ENCODE data around the gene PAPPA. TPM values are rescaled to one million over a fixed set of nuclear protein-coding genes. Genes with fewer than 3 reads are reported as not detected.

PAPPA gene
- total RNA-seq, 1 donor from 2014 or later = not detected

GRCh38 chr9:116152941-116153764 lies 438 bp upstream of the PAPPA start:
- intact Hi-C loops (cut with micrococcal nuclease) = no loop called here

GRCh38 chr9:116154334-116154975 lies 864 bp downstream of the PAPPA start:
- intact Hi-C loops (cut with micrococcal nuclease) = no loop called here

- intact Hi-C loops (cut with micrococcal nuclease) = no loop called here
These were observed 1.5 kb downstream of the PAPPA start for GRCh38 chr9:116154976-116155697.

GRCh38 chr9:116155698-116156039 lies 2.1 kb downstream of the PAPPA start:
- intact Hi-C loops (cut with micrococcal nuclease) = no loop called here

- intact Hi-C loops (cut with micrococcal nuclease) = no loop called here
These were observed 3.2 kb downstream of the PAPPA start for GRCh38 chr9:116156621-116157314.

GRCh38 chr9:116157436-116158138 lies 4.0 kb downstream of the PAPPA start:
- intact Hi-C loops (cut with micrococcal nuclease) = no loop called here

GRCh38 chr9:116160676-116161571 lies 7.3 kb downstream of the PAPPA start:
- intact Hi-C loops (cut with micrococcal nuclease) = loop anchor here (10.0 kb wide), 1 partner anchor 566 kb away; no protein-coding TSS in a partner anchor

- intact Hi-C loops (cut with micrococcal nuclease) = loop anchor here (10.0 kb wide), 1 partner anchor 568 kb away; no protein-coding TSS in a partner anchor
These were observed 8.7 kb downstream of the PAPPA start for GRCh38 chr9:116162241-116162781.

GRCh38 chr9:116163293-116164055 lies 9.9 kb downstream of the PAPPA start:
- intact Hi-C loops (cut with micrococcal nuclease) = loop anchor here (10.0 kb wide), 1 partner anchor 569 kb away; no protein-coding TSS in a partner anchor

GRCh38 chr9:116165912-116166311 lies 12.3 kb downstream of the PAPPA start:
- intact Hi-C loops (cut with micrococcal nuclease) = loop anchor here (10.0 kb wide), 1 partner anchor 571 kb away; no protein-coding TSS in a partner anchor

- intact Hi-C loops (cut with micrococcal nuclease) = loop anchor here (10.0 kb wide), 1 partner anchor 572 kb away; no protein-coding TSS in a partner anchor
These were observed 13.1 kb downstream of the PAPPA start for GRCh38 chr9:116166713-116167112.

GRCh38 chr9:116168231-116168630 lies 14.6 kb downstream of the PAPPA start:
- intact Hi-C loops (cut with micrococcal nuclease) = loop anchor here (10.0 kb wide), 1 partner anchor 573 kb away; no protein-coding TSS in a partner anchor

- intact Hi-C loops (cut with micrococcal nuclease) = no loop called here
These were observed 18.6 kb downstream of the PAPPA start for GRCh38 chr9:116172216-116172615.

GRCh38 chr9:116174347-116174746 lies 20.8 kb downstream of the PAPPA start:
- intact Hi-C loops (cut with micrococcal nuclease) = no loop called here

GRCh38 chr9:116175614-116176013 lies 22.0 kb downstream of the PAPPA start:
- intact Hi-C loops (cut with micrococcal nuclease) = no loop called here

- intact Hi-C loops (cut with micrococcal nuclease) = no loop called here
These were observed 25.1 kb downstream of the PAPPA start for GRCh38 chr9:116178481-116179211.

- intact Hi-C loops (cut with micrococcal nuclease) = no loop called here
These were observed 26.0 kb downstream of the PAPPA start for GRCh38 chr9:116179568-116179967.

Data from T-helper 1 cell treated with Interleukin-12 subunit alpha and Interleukin-12 subunit beta and Interleukin-4 antibody, amounts not matched to agents 30 ng/mL and 1 ng/mL, for 36 hours (primary cell).